Germinal center (tissue), 1 donor: ENCODE results near the gene MTUS2.
"Not testable (repeated sequence)": the region's sequence is repeated elsewhere in the genome, so short reads cannot be mapped to it uniquely, and the experiment has no call there.

Experiments used
- DNase-seq: peaks from one replicate; pipeline ENCODE4 v3.0.0; 2012; ENCODE audit warnings: mixed read lengths, low spot score

The MTUS2 gene

DNA sequence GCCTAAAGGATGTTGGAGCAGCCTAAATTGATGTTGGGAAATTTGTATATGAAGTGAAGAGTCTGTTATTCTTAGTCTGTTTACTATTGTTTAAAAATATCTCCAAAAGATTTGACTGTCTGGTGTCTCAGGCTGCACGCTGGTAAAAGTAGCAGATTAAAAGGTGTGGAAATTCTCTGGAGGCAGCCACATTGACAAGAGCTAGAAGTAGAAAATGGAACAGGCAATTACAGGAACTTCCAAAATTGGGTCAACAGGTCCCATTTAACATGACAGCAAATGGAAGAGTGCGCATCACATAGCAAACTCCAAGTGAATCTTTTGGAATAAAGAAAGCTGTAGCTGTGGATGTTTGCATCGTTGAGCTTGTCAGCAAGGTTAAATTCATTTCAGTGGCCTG is 138.3 kb downstream of the MTUS2 start:
- DNase-seq = no peak

DNA sequence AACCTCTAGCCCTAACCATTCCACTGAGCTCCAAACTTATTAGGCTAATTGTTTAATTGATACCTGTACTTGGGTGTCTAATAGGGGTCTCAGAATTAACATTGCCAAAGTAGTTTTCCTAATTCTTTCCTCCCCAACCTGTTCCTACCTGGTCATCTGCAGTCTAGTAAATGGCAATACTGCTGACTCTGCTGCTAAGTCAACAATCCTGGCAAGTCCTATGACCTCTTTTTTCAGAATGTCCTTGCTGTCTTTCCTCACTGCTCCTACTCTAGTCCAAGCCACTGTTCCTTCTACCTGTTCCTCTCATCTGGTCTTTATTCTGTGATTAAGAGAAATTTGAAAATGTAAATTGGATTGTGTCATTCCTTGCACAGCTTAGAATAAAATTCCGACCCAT is 143.9 kb downstream of the MTUS2 start:
- DNase-seq = no peak

DNA sequence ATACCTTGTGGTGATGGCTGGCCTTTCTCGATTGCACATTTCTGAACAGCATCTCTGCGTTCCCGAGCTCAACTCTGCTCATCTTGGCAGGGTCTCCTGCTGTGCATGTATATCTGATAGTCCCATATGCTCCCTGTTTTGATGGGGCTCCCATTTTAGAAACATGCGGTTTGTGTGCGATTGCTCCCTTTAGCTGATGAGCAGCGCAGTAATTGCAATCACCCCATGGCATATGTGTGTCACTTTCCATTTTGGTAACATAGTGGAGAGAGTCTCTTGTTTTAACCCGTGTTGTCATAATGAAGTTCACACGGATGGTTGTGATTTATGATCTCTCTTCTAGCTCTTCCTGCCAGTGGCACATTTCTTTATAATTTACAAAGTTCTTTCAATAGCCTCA is 144.7 kb downstream of the MTUS2 start:
- no peak for DNase-seq

DNA sequence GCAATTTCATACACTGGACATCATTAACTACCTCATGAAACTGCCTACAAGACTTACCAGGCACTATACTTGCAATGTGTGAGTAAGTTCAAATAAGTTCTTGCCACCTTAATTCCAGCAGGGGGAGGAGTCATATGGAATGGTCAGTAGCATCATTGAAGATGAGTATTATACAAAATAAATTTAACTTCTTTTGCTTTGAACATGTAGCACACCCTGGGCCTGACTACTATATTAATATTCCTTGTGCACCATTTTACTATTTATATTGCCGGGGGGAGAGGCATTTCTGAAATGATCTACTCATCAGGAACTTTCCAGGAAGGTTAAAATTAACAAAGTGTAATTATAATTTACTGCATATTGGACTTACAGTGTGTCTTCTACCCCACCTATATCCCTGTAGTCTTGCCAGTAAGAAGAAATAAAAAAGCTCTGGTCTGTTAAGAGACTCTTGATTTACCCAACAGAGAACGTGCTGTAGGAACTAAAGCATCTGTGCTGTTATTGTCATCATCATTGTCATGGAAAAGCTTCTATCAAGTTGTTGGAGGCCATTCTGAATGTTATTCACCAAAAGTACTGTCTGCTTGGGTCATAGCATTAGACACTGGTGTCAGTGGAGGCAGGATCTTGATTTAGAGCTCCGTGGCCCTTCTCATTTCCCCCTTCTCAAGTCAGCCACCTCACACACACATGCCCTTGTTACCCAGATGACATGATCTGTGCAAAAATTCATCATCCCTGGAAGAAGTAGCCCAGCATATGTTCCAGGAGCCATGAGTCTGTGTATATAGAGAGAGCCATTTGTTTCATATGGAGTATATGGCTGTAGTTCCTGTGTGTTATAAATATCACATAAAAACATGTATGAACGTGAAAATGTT is 147.1 kb downstream of the MTUS2 start:
- no peak for DNase-seq

DNA sequence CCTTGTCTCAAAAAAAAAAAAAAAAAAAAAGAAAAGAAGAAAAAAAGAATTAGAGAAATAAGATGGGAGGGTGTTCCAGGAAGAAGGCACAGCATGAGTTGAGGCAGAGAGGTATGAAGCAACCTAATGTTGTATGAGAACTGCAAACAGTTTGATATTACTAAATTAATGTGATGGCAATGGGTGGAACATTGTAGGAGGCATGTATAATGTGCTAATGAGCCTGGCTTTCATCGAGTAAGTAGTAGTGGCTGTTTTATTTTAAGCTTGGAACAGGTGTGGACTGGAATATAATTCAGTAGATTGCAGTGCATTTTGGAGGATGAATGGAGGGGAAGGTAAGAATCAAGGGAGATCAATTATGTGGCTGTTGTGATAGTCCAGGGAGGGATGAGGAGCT is 156.1 kb downstream of the MTUS2 start:
- DNase-seq = no peak

DNA sequence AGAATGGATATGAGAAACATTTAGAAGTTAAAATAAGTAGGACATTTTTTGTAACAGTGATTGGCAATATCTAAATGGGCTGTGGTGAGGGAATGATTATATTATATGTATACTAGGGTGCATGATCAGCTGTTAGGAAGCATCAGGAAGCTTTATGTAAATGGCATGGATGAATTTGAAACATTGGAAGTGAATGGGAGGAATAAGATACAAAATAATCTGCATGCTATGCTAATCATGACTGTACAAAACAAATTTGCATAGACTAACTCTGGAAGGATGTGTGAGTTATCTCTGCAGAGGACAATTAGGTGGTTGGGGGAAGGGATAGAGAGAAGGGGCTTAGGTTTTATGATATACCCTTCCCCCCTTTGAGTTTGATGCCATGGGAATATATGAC is 156.5 kb downstream of the MTUS2 start:
- no peak for DNase-seq

DNA sequence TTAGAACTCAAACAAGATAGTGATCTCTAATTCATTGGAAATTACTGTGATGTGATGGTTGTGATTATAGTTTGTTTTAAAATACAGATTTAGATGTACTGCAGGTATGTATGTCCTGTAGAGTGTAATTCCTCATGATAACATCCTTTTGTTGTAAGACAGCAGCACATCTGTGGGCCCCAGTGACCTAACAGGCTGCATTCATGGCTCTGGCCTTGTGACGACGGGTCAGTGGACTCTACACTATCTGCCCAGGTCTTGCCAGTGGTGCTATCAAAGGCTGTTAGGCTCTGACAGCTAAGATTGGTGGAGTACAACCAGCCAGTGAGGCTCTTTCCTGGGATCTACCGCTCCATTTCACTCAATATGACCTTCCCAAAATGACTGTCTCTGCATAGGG is 158.4 kb downstream of the MTUS2 start:
- DNase-seq = no peak

DNA sequence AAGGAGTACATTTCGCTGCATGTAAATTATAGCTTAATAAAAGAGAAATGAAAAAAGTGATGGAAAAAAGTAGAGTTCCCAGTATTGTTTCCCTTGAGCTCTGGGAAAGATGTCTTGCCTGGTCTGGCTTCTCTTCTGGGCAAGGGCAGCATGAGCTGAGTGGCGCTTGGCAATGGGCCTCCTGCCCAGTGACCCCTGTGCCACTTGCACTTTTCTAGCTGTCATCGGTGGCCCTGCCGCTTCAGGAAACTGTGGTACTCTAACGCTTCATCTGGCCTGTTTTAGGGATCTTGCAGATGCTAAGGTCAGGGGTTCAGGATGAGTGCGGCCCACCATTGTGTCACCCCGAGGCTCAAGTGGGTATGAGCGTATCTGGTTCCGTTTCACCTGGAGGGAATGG is 161.4 kb downstream of the MTUS2 start:
- no peak for DNase-seq

DNA sequence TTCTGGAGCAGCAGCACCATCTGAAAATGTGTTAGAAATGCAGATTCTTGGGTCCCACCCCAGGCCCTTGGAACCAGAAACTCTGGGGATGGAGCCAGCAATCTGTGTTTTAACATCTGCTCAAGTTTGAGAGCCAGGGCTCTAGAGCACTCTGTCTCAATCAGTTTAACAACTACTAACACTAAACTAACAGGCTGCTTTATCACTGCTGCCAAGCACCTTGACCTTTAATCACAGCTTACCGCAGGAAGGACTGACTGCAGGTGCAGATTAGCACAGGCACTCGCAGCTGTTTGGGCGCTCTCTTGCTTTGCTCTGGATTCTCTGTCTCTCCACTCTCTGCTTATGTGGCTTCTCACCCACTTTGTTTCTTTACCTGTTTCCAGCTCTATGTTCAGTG is 163.5 kb downstream of the MTUS2 start:
- no peak for DNase-seq

DNA sequence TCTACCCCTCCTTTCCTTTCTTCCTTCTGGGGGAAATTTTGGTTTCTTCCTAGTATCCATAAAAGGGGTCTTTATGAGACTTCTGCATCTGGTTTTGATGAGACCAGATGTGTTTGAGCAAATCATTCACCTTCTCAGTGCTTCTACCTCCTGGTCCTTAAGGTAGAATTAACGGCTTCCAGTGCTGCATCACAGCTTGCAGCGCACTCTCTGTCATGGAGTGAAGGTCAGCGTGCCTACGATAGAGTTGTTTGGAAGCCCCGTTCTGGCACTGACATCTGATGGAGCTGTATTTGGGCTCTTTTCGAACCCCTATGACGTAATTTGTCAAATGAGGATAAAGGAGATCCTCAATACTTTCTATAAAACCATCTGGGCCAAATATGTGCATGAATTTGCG is 164.2 kb downstream of the MTUS2 start:
- DNase-seq = no peak

DNA sequence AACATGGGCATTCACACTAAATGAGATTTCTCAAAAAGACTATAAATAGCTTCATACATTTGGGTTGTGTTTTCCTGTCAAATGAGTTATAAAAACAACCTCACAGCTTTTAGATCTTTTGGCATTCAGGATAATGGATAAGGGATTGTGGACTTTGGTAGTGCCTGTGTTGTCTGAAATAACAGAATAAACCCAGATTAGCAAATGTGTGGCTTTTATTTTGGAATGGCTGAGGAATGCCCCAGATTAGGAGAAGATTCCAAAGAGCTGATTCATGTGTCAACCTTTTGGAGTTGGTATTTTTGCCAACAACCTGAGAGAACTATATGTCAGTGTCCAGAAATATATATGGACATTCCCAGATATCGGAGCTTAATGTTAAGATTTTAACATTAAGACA is 164.7 kb downstream of the MTUS2 start:
- DNase-seq = no peak

DNA sequence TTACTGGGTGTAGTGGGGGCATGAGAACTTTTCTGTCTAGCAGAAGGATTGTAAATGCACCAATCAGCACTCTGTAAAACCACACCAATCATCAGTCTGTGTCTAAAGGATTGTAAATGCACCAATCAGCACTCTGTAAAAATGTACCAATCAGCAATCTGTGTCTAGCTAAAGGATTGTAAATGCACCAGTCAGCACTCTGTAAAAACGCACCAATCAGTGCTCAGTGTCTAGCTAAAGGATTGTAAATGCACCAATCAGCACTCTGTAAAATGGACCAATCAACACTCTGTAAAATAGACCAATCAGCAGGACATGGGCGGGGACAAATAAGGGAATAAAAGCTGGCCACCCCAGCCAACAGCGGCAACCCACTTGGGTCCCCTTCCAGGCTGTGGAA is 170.2 kb downstream of the MTUS2 start:
- DNase-seq = not testable (repeated sequence)

DNA sequence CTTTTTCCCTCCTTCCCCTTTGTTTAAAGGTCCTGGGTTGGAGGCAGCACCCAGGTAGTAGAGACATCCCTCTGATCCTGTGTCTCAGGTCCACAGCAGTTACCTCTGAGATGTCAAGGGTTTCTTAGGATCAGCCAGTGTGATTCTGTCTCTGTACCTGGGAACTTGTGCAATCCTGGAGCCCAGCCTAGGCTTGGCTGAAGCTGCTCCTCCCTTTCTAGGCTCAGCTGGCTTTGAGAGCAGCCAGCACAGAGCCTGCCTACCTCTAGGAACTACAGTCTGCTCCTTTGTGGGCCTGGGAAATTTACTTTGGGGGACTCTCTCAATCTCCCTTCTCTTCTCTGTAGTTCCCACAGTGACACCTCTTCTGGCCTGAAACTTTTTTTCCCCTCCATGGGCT is 171.6 kb downstream of the MTUS2 start:
- DNase-seq = no peak

DNA sequence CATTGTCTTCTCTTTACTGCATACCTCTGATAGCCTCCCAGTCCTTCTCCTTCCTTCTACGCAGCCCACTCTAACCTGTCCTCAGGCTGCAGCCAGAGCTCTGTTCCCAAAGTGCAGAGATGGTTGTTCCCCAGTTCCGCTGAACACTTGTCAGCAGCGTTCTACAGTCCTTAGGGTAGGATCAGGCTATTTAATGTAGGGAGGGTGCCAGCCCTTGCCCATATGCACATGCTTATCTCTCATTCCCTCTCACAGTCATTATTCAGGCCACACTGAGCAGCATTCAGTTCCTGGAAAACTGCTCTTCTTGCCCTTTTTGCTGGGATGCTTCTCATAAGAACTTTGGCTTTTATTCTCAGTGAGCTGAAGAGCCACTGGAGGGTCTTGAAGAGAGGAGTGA is 180.7 kb downstream of the MTUS2 start:
- DNase-seq = no peak

DNA sequence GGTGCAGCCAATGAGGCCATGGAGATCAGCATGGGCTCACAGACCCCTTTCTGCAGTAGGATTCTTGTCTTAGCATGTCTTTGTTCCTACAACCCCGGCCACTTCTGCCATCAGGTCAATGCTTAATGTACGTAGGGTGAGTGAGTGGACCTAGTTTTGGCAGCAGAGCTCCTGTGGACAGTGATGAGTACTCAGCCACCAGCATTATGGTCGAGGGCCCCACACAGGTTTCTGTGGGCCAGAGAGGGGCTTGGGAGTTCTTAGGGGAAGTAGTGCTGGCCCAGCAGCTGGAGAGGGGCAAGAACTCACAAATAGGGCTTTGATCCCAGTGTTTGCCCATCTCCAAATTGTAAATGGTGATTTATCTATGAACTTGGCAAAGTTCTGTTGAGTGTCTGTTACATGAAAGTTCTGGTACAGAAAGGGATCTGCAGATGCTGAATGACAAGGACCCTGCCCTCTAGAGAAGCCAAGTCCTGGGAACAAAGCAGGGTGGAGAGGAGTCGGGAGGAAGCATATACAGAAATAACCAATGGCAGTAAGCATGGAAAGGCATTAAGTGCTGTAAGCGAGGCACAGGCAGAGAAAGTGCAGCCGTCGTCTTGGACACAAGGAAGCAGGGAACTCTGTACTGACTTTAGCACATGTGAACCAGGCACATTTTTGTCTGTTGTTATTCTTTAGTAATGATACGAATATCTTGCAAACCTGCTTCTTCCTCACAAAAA is 185.1 kb downstream of the MTUS2 start:
- no peak for DNase-seq

DNA sequence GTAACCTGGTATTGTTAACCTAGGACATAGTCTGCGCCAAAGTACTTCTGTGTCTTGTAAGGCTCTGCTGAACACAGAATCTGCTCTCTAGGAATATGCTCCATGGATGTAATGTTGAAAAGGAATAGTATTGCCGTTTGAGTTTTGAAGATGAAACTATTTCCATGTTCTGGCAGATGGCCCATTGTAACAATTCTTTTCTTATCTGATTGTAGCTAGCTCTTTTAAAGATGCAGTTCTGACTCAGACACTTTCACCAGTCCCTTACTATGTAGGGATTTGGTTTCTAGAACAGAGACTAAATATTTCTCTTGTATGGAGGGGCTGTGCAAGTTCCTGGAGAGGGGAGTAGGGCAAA is 185.6 kb downstream of the MTUS2 start:
- no peak for DNase-seq

DNA sequence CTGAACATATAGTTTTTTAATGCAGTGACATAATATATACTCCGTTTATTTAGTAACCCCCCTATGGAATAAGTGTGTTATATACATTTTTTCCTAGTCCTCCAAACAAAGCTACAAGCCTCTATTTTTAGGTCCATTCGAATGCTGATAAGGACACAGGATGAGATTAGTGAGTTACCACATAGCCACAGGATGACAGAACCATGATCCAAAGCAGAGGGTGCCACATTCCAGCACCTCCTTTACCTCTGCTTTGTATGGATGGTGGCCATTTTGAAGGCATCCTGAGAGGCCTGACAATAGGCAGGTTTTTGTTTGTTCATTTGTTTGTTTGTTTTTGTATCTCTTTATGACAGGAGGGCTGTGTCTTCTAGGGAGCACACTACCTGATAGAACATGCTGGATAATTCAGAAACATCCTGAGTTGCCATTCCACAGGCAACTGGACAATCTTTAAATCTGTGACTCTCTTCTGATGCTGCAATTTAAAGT is 186.3 kb downstream of the MTUS2 start:
- no peak for DNase-seq

DNA sequence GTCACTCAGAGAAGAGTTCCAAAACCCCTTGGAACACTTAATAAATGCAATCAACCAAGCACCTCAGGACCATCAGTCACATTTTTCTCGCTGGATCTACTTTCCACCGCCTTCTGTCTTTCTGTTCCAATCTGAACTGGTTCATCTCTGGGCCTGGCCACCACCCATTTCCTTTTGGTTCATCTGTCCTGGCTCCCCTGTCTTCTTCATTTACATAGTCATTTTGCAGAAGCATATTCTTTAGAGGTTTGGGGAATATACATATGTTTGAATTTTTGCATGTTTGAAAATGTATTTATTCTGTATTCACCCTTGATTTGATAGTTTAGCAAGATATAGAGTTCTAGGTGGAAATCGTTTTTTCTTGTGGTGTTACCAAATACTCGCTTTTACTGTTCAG is 188.2 kb downstream of the MTUS2 start:
- no peak for DNase-seq

DNA sequence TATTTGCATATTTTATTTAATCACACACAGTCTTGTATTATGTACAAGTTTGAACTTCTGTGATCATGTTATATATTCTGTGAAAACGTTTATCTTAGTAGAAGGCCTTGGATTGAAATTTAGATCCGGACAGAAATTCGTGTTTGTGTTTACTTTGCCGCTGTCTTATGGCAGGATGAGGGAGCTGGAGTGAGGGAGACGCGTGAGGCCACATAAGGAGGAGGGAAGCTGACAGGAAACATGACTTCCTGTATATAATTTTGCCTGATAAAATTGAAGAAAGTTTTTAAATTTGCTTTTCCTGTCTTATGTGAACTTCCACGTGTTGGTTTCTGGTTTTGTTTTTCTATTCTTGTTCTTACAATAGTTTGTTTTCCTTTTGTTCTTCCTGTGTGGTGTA is 200.2 kb downstream of the MTUS2 start:
- DNase-seq = no peak

DNA sequence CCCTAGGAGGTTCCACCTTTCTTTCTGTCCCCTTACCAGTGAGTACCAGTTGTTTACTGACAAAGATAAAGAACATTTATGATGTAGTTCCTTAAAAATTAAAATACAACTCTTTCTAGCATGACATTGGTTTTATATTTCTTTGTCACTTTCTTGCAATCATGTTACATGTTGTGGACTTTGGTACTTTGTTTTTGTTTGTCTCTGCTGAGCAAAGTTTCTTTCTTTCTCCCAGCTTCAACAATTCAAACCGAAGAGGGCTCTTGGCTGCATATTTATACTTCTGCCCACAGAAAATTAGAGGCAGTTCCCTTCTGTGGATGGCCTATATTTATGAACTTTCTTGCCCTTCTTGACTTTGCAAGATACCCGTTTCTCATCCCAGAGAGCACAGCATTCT is 201.2 kb downstream of the MTUS2 start:
- DNase-seq = no peak

DNA sequence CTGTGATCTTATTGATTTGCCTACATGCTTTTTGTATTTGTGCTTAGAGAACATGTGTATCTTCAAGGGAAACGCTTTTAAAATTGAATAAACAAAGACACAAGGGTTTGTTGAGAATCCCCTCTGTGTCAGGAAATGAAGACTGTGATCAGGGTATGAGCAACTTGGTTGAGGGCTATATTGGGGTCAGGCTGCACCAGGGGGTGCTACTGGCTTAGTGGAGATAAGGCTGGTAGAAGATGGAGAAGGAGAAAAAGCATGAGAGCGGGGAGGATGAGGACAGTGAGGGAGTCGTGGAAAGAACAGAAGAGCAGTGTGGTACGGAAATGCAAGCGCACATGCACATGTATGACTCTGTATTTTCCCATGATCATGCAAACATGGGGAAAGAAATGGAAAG is 201.6 kb downstream of the MTUS2 start:
- DNase-seq = no peak

DNA sequence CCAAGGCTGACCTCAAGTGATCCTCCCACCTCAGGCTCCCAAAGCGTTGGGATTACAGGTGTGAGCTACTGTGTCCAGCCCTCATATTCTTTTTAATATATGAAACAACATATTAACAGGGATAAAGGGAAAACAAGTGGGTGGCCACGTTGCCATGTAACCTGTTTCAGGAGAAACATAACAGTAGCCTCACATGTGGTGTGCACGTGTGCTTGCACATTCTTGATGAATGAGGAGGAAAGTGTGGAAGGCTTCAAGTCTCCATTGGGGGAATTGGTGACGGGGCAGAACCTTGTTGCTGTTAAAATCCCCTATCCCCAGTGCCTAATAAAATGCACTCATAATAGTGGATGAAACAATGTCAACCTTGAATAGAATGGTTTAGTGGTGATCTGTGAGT is 202.3 kb downstream of the MTUS2 start:
- DNase-seq = no peak

DNA sequence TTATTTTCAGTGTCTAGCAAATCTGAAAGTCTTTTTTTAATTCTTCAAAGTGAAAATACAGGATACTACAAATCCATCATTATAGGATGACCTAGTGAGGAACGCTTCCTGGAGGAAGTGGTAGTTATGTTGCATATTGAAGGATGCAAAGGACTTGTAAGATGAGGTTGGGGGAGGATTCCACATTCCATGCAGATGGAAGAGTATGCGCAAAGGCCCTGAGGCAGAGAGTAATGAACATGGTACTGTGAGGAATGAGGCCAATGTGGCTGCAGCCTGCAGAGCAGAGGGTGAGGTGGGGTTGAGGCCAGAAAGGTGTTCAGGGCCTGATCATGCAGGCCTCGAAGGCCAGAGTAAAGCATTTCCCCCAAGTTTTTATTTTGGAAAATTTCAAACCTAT is 202.8 kb downstream of the MTUS2 start:
- no peak for DNase-seq

DNA sequence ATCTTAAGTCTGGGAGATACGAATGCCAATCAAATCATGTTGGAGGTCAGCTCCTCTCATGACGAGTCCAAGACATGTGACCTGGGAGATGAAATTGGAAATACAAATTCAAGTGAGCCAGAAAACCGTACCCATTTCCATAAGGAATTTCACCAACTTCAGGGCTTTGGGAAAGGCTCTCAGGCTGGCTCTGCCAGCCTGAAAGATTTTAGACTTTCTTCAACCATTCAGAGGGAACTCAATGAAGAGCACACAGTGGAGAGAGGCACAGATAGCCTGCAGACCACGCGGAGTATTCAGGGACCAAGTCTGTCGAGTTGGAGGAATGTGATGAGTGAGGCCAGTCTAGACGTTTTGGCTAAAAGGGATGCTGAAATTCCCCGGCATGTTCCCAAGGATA is 204.6 kb downstream of the MTUS2 start:
- DNase-seq = no peak
